ENCODE results near the gene CEP89. TPM values are rescaled to one million over a fixed set of nuclear protein-coding genes. Genes with fewer than 3 reads are reported as not detected.
"Not testable (repeated sequence)": the region's sequence is repeated elsewhere in the genome, so short reads cannot be mapped to it uniquely, and the experiment has no call there.

CEP89 gene
- total RNA-seq, 4 donors from 2014 or later: 8.8 to 19.8 (median 14.0) TPM

- H3K9me3 ChIP-seq: no peaks in the 10 kb centered on the region
Measured at GRCh38 chr19:32966750-32967149, 5.0 kb downstream of the CEP89 start.

GRCh38 chr19:32945260-32945659, 26.5 kb downstream of the CEP89 start:
- Histone ChIP-seq H3K27me3 (no peaks in the 10 kb centered on the region), H3K9me3 (no peaks in the 10 kb centered on the region), H3K36me3 (peaks cover 0 to 49% (median 0%) of the 10 kb centered on the region in 3 donors), H3K4me1 (no peaks in the 10 kb centered on the region), H3K4me3 (no peak overlapping the region), H3K27ac (no peak overlapping the region)
- TF ChIP-seq CTCF (IDR thresholded peaks at IDR 0.05) (no peak), POLR2A (IDR thresholded peaks at IDR 0.05) (no peak)
- DNase-seq: no peak

More at GRCh38 chr19:32966750-32967149, 5.0 kb downstream of the CEP89 start:
- no peak for DNase-seq
- Histone ChIP-seq H3K4me1 (peaks cover 0 to 10% (median 4%) of the 10 kb centered on the region in 4 donors), H3K36me3 (peaks cover 0 to 34% (median 0%) of the 10 kb centered on the region in 3 donors), H3K27ac (no peak overlapping the region), H3K4me3 (no peak overlapping the region), H3K27me3 (no peaks in the 10 kb centered on the region)
- TF ChIP-seq CTCF (IDR thresholded peaks at IDR 0.05): no peak
- TF ChIP-seq POLR2A (IDR thresholded peaks at IDR 0.05): no peak

- DNase-seq, H3K4me3 ChIP-seq, H3K4me1 ChIP-seq, H3K27ac ChIP-seq, H3K9me3 ChIP-seq, H3K27me3 ChIP-seq: not testable (repeated sequence)
- H3K36me3 ChIP-seq: peaks cover 0 to 50% (median 0%) of the 10 kb centered on the region in 3 donors
Measured at GRCh38 chr19:32941273-32941672, 30.5 kb downstream of the CEP89 start.

GRCh38 chr19:32936065-32936464, 35.7 kb downstream of the CEP89 start:
- no peak for DNase-seq

GRCh38 chr19:32935629-32936028, 36.1 kb downstream of the CEP89 start:
- TF ChIP-seq CTCF (IDR thresholded peaks at IDR 0.05) (no peak), POLR2A (IDR thresholded peaks at IDR 0.05) (no peak)
- no peak for DNase-seq
- H3K36me3 ChIP-seq: peaks cover 0 to 36% (median 0%) of the 10 kb centered on the region in 3 donors
- H3K27me3 ChIP-seq: no peaks in the 10 kb centered on the region
- H3K27ac ChIP-seq: no peak overlapping the region
- H3K4me3 ChIP-seq: no peak overlapping the region
- no peaks in the 10 kb centered on the region for H3K9me3 ChIP-seq
- H3K4me1 ChIP-seq: no peaks in the 10 kb centered on the region

More at GRCh38 chr19:32936065-32936464, 35.7 kb downstream of the CEP89 start:
- Histone ChIP-seq H3K27me3 (no peaks in the 10 kb centered on the region), H3K27ac (no peak overlapping the region), H3K36me3 (peaks cover 0 to 34% (median 0%) of the 10 kb centered on the region in 3 donors), H3K4me3 (no peak overlapping the region), H3K4me1 (no peaks in the 10 kb centered on the region), H3K9me3 (no peaks in the 10 kb centered on the region)
- TF ChIP-seq POLR2A (IDR thresholded peaks at IDR 0.05) (no peak), CTCF (IDR thresholded peaks at IDR 0.05) (no peak)

- Histone ChIP-seq H3K27me3 (no peaks in the 10 kb centered on the region), H3K27ac (no peak overlapping the region), H3K4me3 (no peak overlapping the region), H3K4me1 (no peaks in the 10 kb centered on the region), H3K9me3 (no peaks in the 10 kb centered on the region), H3K36me3 (peaks cover 0 to 45% (median 0%) of the 10 kb centered on the region in 3 donors)
- DNase-seq: no peak
- TF ChIP-seq POLR2A (IDR thresholded peaks at IDR 0.05) (no peak), CTCF (IDR thresholded peaks at IDR 0.05) (no peak)
Measured at GRCh38 chr19:32933571-32933970, 38.2 kb downstream of the CEP89 start.
